Cardiac fibroblast (primary cell): ENCODE measurements around the gene SH3RF1.
A peak's percentile ranks its signal among the peaks of the same experiment; 100 is the strongest.

Source experiments
- DNase-seq, 2 donors: peaks; one replicate each; pipeline versions ENCODE4 v3.0.0 to v3.0.0-alpha.2; 2010; ENCODE audit warnings: low read depth in 2 of 2
- H3K4me3 ChIP-seq, 2 donors: replicated peaks in 1 of 2; 1 replicate in 1 of 2; 2 replicates in 1 of 2; pipeline ENCODE4 v1.5.1; 2011; ENCODE audit warnings: low read depth in 2 of 2, low read length in 2 of 2, mild to moderate bottlenecking in 2 of 2, moderate library complexity in 1 of 2
- TF ChIP-seq, protein P1 (sequence below): IDR thresholded peaks from one replicate; pipeline ENCODE4 v1.5.1; 2011; ENCODE audit warnings: low read depth, mild to moderate bottlenecking, low read length, inconsistent platforms

SH3RF1 gene

GRCh38 chr4:169115144-169115896, 155.4 kb downstream of the SH3RF1 start:
- no peak overlapping the region for H3K4me3 ChIP-seq
- no peak for DNase-seq
- TF ChIP-seq, protein P1, sequence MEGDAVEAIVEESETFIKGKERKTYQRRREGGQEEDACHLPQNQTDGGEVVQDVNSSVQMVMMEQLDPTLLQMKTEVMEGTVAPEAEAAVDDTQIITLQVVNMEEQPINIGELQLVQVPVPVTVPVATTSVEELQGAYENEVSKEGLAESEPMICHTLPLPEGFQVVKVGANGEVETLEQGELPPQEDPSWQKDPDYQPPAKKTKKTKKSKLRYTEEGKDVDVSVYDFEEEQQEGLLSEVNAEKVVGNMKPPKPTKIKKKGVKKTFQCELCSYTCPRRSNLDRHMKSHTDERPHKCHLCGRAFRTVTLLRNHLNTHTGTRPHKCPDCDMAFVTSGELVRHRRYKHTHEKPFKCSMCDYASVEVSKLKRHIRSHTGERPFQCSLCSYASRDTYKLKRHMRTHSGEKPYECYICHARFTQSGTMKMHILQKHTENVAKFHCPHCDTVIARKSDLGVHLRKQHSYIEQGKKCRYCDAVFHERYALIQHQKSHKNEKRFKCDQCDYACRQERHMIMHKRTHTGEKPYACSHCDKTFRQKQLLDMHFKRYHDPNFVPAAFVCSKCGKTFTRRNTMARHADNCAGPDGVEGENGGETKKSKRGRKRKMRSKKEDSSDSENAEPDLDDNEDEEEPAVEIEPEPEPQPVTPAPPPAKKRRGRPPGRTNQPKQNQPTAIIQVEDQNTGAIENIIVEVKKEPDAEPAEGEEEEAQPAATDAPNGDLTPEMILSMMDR = no peak

DNA sequence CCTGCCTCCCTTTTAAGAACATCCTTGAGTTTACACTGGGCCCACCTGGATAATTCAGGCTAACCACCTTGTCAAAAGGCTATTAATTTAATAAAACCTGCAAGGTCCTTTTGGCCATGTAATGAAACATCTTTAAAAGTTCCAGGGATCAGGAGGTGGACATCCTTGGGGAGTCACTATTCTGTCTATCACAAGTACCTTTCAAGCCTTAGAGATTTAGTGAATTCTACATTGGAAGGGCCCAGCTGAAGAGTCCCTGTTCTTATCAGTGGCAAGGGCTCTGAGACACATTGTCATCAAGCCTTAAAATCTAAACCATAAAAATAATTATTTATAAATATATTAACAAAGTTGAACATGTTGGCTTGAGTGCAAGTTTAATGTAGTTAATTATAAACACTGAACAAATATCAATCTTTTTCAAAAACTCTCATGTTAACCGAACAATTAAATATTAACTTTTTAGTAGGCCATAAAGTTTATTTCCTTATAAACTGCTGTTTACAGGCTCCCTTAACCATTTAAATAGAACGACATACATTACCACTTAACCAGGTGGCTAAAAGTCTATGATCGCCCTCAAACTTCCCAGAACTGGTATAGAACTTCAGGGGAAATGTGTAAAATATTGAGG, 156.3 kb downstream of the SH3RF1 start:
- no peak for DNase-seq
- TF ChIP-seq, protein P1 = no peak

DNA sequence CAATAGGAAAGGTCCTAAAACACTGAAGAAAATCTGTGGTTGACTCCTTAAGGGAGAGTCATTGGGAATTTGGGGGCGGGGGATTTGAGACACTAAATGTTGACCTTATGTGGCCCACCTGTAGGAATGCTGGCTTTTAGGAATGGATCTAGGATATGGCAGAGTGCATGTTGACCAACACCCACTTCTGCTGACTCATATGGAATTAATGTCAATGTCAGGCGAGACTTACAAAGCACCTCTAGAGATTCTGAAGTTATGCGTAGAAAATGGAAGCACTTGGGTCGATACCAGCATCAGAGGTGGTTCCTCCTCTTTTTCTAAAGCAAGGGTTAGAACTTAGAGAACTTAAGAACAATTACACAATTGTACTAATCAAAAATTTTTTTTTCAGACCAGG, 160.1 kb downstream of the SH3RF1 start:
- DNase-seq = peak in 1 of 2 donors; percentile 26
- H3K4me3 ChIP-seq = no peak overlapping the region
- TF ChIP-seq, protein P1 = no peak

More for the DNA sequence above, 156.3 kb downstream of the SH3RF1 start:
- H3K4me3 ChIP-seq = no peak overlapping the region

- no peak overlapping the region for H3K4me3 ChIP-seq
- TF ChIP-seq, protein P1 = no peak
- DNase-seq = no peak
Observed at GRCh38 chr4:169109035-169109675, 161.6 kb downstream of the SH3RF1 start.

DNA sequence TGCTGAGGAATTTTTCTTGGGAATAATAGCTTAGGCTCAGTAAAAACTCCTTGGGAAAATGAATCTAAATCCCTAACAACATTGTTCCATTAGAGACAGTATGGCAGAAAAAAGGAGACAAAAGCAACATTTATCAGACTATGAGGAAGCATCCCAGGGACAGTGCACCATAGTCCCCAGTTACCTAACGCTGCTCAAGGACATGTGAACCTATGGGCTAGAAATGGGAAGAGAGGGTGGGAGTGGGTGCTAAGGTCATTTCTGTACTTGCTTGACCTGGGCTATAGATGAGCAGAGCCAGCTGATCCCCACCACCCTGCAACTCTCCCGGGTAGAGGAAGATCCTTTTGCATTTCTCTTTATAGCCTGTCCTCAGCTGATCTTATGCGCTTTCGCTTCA, 162.5 kb downstream of the SH3RF1 start:
- TF ChIP-seq, protein P1 = no peak
- no peak for DNase-seq
- no peak overlapping the region for H3K4me3 ChIP-seq

DNA sequence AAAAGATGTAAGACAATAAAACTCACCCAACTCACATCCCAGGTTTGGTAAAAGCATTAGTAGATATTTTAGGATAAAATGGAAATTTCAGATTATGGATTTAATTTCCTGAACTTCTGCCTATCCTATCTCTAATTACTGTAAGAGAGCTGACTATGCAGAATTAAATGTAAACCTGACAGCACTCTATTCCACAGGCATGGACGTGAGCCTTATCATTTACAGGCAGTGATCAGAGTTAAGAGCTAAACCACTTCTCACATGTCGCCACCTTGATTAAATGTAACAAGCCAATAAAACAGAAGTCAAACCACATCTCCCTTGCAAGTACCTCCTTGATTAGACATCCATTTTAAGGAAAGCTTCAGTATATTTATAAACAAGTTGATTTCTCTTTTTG, 163.2 kb downstream of the SH3RF1 start:
- TF ChIP-seq, protein P1 = no peak
- DNase-seq = no peak
- H3K4me3 ChIP-seq = no peak overlapping the region
